HG02885 (cell line): ENCODE measurements around the gene NUDT13.
A peak's percentile ranks its signal among the peaks of the same experiment; 100 is the strongest.

Experiments used
- ATAC-seq: cut with Tn5 transposase; IDR thresholded peaks from one replicate; pipeline ENCODE4 v1.9.1; 2021; ENCODE audit warnings: mild to moderate bottlenecking; ENCODE audit not compliant: unreplicated experiment, poor library complexity

Gene NUDT13

GRCh38 chr10:73110345-73110849, at the start of gene NUDT13:
Gene NUDT13, plus strand, starts transcription at chr10:73110455. Its CDS starts 3,911 bp downstream, at chr10:73114366.
- ATAC-seq, result peak; percentile 66

- no peak for ATAC-seq
Observed at GRCh38 chr10:73060738-73061635, 49.3 kb upstream of the NUDT13 start.

DNA sequence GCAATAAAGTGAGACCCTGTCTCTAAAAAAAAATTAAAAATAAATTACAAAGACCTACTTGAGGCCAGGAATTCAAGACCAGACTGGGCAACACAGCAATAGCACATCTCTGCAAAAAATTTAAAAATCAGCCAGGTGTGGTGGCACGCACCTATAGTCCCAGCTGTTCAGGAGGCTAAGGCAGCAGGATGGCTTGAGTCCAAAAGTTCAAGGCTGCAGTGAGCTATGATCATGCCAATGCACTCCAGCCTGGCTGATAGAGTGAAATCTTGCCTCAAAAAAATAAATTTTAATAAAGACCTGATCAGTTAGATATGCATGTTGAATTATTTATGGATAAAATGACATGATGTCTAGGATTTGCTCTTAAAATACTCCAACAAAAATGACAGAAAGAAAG, 48.5 kb upstream of the NUDT13 start:
- no peak for ATAC-seq

DNA sequence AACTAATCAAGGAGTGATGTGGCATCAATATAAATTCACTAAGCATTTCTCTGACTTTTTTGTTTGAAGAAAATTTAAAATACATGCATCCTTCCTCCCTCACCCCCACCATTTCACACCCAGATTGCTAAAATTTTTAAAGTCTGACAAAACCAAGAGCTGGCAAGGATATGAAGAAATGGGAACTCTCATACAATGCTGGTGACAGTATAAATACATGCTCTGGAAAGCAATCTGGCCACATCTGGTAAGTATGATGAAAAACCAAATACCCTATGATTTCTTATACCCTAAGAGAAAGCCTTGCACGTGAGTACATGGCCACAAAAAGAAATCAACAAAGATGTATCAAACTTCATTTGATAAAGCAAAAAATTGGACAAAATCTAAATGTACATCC, 44.8 kb upstream of the NUDT13 start:
- ATAC-seq, result no peak

DNA sequence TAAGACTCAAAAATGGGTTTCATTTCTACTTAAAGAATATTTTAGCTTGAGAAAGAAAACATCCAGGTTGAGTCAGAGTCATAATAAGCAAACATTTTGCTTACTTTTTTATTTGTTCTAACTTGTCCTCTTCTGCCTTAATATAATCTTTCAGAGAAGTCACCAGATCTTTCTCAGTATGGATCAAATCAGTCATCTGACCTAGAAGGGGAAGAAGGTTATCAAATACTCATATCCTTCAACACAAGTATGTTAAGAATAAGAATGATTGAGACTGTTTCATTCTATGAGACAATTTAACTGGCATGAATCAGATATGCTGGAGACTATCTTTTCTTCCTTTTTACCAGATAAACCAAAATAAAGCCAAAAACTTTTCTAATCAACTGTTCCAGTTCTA, 36.6 kb upstream of the NUDT13 start:
- ATAC-seq, result no peak

DNA sequence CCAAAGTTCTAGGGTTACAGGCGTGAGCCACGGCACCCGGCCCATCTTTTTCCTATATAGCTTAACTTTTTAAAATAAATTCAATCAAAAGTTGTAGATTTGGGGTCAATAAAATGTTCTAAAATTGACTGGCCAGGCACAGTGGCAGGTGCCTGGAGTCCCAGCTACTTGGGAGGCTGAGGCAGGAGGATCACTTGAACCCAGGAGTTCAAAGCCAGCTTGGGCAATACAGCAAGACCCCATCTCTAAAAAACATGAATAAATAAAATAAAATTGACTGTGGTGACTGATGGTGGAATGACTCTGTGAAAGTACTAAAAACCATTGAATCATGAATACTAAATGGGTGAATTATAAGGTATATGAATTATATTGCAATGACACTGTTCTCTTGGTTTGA, 34.4 kb upstream of the NUDT13 start:
- no peak for ATAC-seq

DNA sequence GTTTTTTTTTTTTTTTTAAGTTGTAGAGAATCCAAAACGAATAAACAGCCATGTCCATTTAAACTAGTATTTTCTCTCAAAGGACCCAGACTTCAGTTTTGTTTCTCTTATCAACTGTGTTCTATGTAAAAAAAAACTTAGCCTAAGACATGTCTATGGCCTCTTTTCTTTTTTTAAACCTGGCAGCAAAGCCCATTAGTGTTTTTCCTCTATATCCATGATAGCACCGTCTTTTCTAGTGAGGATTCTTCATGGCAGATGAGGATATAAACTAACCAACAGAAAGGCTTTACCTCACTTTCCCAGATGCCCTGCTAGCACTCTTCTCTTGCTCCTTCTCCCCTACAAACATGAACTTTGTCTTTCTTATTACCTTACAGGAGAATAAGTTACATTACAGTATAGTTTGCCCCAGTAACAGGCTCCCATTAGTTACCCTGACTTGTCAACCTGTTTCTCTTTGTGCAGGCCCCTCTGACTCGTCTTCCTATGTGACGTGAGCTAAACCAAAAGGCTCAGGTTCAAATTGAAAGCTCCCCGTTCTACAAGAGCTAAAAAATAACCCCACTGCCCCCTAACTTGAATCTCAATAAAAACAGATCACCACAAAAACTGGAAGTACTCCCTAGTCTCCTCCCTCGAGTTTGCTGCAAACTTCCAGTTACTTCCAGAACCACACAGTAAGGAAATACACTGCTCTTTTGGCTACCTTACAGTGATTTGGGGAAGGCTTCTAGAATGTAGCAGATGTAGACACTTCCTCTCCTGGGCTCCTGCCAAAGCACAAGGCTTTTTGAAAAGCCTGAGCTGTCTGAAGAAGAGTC, 33.7 kb upstream of the NUDT13 start:
- ATAC-seq, result no peak

DNA sequence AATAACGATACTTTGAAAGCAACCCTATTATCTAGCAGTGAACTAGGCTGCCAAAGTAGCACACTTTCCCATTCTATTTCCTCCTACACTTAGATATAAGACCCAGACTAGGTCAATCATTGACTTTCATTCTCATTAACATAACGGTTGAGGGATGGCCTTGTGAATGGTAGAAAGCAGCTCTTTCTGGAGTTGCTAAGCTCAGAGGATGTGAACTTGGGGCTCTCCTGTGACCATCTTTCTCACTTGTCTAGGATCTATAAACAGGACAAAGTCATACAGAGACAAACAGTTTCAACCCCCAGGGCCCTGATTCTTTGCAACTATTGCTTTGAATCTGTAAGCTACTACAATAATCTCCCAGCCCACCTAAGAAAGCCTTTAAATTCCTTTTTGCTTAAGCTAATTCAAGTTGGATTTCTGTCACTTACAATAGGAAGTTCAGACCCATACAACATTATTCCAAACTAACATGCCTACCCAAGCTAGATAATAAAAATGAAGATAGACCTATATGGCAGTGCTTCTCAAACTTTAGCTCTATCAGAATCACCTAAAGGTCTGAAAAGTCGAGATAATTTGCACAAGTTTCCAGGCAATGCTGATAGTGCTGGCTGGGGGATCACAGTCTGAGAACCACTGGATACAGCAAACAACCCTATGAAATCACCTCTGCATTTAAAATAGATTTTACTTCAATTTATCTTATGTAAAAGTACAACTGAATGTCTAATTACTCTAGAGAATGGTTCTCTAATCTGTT, 30.3 kb upstream of the NUDT13 start:
- peak; percentile 68 for ATAC-seq

- ATAC-seq, result no peak
Observed at GRCh38 chr10:73083221-73083620, 27.0 kb upstream of the NUDT13 start.

DNA sequence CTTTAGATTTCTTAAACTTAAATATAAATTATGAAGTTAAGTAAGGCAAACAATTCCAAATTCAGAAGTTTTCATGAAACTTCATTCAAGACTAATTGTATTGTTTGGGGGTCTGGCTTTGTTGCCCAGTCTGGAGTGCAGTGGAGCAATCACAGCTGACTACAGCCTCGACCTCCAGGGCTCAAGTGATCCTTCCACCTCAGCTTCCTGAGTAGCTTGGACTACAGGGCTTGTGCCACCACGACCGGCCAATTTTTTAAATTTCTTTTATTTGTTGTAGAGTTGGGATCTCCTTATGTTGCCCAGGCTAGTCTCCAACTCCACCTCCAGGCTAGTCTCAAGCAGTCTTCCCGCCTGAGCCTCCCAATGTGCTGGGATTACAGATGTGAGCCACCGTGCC, 26.0 kb upstream of the NUDT13 start:
- no peak for ATAC-seq

DNA sequence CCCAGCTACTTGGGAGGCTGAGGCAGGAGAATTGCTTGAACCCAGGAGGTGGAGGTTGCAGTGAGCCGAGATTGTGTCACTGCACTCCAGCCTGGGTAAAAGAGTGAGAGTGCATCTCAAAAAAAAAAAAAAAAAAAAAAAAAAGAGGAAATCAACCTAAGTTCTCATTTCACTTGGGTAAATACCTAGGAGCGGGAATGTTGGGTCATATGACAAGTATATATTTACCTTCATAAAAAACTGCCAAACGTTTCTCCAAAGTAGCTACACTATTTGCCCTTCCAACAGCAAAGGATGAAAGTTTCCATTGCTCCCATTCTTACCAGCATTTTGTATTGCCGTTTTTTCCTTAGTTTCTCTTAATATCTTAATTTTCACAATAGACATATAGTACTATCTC, 23.4 kb upstream of the NUDT13 start:
- no peak for ATAC-seq

GRCh38 chr10:73088304-73088703, 22.0 kb upstream of the NUDT13 start:
- no peak for ATAC-seq

GRCh38 chr10:73092830-73093229, 17.4 kb upstream of the NUDT13 start:
- ATAC-seq, result no peak

DNA sequence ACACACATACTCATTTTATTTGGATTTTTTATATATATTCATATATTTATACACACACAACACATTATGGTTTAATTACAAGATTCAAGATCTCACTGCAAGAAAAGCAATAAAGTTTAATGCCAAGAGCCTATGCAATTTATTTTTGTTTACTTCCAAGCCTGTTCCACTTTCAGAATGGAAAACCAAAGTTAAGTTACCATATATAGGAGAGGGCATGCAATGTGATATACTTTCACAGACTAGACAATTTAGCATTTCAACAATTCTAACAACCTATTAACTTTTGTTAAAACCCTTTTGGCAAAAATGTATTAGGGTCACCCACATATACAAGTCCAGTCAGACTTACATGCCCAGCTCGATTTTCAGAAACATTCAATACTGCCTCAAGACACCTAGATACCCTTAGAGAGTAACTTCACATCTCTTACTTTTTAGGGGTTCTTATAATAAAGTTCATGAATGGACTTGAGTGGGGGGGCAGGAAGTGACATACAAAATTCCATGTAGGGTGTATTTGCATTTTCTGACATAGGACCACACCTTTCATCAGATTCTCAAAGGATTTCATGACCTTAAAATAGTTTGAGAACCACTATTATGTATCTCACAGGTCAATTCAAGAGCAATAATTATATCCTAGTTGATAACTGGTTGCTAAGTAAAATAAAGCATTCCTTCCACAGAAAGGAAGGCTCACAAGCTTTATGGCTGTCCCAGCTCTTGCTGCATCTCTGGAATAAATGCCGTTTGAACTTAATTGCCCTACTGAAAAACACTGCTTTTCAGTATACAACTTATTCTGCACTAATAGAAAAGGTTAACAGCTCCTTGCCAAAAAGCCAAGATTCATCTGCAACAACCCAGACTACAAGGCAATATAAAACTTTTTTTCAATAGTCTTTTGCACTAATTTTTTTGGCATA, 16.1 kb upstream of the NUDT13 start:
- no peak for ATAC-seq

DNA sequence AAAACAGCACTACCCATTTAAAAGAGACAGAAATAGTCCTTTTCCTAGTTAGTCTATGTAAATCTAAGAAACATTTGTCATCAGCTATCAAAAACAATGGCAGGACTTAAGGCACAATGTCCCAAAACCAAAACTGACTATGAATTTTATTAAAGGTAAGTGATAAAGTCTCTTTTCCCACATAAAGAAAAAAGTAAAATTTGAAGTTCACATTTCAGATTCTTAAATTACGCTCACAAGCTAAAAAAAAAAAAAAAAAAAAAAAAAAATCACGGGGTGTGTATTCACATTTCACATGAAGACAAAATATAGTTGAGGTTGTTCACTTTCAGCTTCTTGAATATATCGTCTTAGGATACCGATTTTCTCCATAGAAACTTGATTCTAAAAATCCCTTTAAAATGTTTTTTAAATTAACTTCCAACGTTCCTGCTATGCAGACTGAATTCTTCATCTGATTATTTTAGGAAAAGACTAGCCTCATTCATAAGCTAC, 15.2 kb upstream of the NUDT13 start:
- no peak for ATAC-seq

GRCh38 chr10:73095481-73096021, 14.7 kb upstream of the NUDT13 start:
- no peak for ATAC-seq

DNA sequence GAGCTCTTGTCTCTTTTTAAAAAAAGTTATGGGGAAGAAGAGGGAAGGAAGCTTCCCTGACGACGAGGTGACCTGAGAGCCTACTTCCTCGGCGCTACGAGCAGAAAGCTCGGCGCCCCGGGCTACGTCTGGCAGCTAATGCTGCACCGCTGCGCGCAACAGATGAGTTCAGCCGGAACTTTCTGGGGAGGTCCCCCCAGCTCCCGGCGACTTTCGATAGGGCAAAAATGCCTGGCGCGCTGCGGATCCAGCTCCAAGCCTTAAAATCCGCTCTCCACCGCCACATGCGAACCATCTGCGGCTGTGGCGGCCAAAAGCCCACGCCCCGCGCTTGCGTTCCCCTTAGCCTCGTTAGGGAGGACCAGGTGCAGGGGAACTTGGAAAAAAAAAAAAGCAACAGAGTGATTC, 14.2 kb upstream of the NUDT13 start:
- peak; percentile 34 for ATAC-seq

GRCh38 chr10:73096449-73097304, 13.6 kb upstream of the NUDT13 start, which contains the start of gene P4HA1:
Gene P4HA1, minus strand, starts transcription at chr10:73096866. Its CDS starts 21,983 bp downstream, at chr10:73074883.
- peak; percentile 87 for ATAC-seq
